GM18505 (cell line): ENCODE results near the gene IPO8.

Experiments used
- ATAC-seq: cut with Tn5 transposase; IDR thresholded peaks from one replicate; pipeline ENCODE4 v1.9.1; 2021; ENCODE audit not compliant: unreplicated experiment
- POLR2A ChIP-seq: IDR thresholded peaks from 4 replicates; pipeline ENCODE4 v1.6.1; 2011; ENCODE audit warnings: borderline replicate concordance; ENCODE audit not compliant: insufficient read depth, insufficient read length; ENCODE audit errors: extremely low read depth

Gene IPO8

GRCh38 chr12:30700216-30700900 lies 4.7 kb upstream of the IPO8 start:
- no peak for ATAC-seq
- TF ChIP-seq POLR2A, result no peak

- no peak for ATAC-seq
- TF ChIP-seq POLR2A, result no peak
Measured at GRCh38 chr12:30698346-30698745, 2.7 kb upstream of the IPO8 start.

- no peak for TF ChIP-seq POLR2A
- ATAC-seq, result no peak
Measured at GRCh38 chr12:30696943-30697342, 1.3 kb upstream of the IPO8 start.

GRCh38 chr12:30696486-30696885 lies 817 bp upstream of the IPO8 start:
- ATAC-seq, result no peak
- no peak for TF ChIP-seq POLR2A

- ATAC-seq, result peak; percentile 33
Measured at GRCh38 chr12:30696103-30696408, 387 bp upstream of the IPO8 start.

GRCh38 chr12:30694412-30695198 lies 1.1 kb downstream of the IPO8 start:
- no peak for ATAC-seq
- TF ChIP-seq POLR2A, result peak; percentile 2

More at GRCh38 chr12:30696103-30696408, 387 bp upstream of the IPO8 start:
- TF ChIP-seq POLR2A, result no peak

- no peak for ATAC-seq
- no peak for TF ChIP-seq POLR2A
Measured at GRCh38 chr12:30692470-30692869, 3.2 kb downstream of the IPO8 start.

- no peak for ATAC-seq
- TF ChIP-seq POLR2A, result no peak
Measured at GRCh38 chr12:30691122-30691879, 4.4 kb downstream of the IPO8 start.

GRCh38 chr12:30687265-30687986 lies 8.2 kb downstream of the IPO8 start:
- TF ChIP-seq POLR2A, result no peak
- ATAC-seq, result no peak

- no peak for ATAC-seq
- TF ChIP-seq POLR2A, result no peak
Measured at GRCh38 chr12:30679241-30679640, 16.4 kb downstream of the IPO8 start.

GRCh38 chr12:30678221-30678620 lies 17.4 kb downstream of the IPO8 start:
- no peak for TF ChIP-seq POLR2A
- no peak for ATAC-seq

- TF ChIP-seq POLR2A, result no peak
- ATAC-seq, result no peak
Measured at GRCh38 chr12:30661210-30661609, 34.5 kb downstream of the IPO8 start.
